Endothelial cell (in vitro differentiated cells): ENCODE data around the gene DHX32. TPM values are rescaled to one million over a fixed set of nuclear protein-coding genes. Genes with fewer than 3 reads are reported as not detected.
"Not testable (repeated sequence)": the region's sequence is repeated elsewhere in the genome, so short reads cannot be mapped to it uniquely, and the experiment has no call there.

ENCODE experiments used
- DNase-seq: peaks from one replicate; pipeline ENCODE4 v3.0.0; 2021; ENCODE audit warnings: low spot score
- H3K27ac Mint-ChIP-seq: one replicate; pipeline ENCODE4 v1.8.0; 2021; ENCODE audit warnings: mixed read lengths, inconsistent platforms; ENCODE audit not compliant: unreplicated experiment
- H3K27me3 Mint-ChIP-seq: one replicate; pipeline ENCODE4 v1.8.0; 2021; ENCODE audit warnings: mild to moderate bottlenecking, moderate library complexity, mixed read lengths, inconsistent platforms; ENCODE audit not compliant: unreplicated experiment
- H3K36me3 Mint-ChIP-seq: one replicate; pipeline ENCODE4 v1.8.0; 2021; ENCODE audit warnings: mild to moderate bottlenecking, low read depth, mixed read lengths, inconsistent platforms; ENCODE audit not compliant: unreplicated experiment
- H3K4me1 Mint-ChIP-seq: one replicate; pipeline ENCODE4 v1.8.0; 2021; ENCODE audit warnings: mild to moderate bottlenecking, mixed read lengths, inconsistent platforms; ENCODE audit not compliant: unreplicated experiment
- H3K4me3 Mint-ChIP-seq: one replicate; pipeline ENCODE4 v1.8.0; 2021; ENCODE audit warnings: mild to moderate bottlenecking, mixed read lengths, inconsistent platforms; ENCODE audit not compliant: unreplicated experiment
- H3K9me3 Mint-ChIP-seq: one replicate; pipeline ENCODE4 v1.8.0; 2021; ENCODE audit warnings: mixed read lengths, inconsistent platforms; ENCODE audit not compliant: unreplicated experiment
- CTCF ChIP-seq: fragments of 200-600 bp; sonication (generic); IDR thresholded peaks from one replicate; pipeline ENCODE4 v1.5.0; 2021; ENCODE audit warnings: antibody characterized with exemption; ENCODE audit not compliant: unreplicated experiment
- total RNA-seq: library from RNA; stranded (reverse); fragmentation: NEBNext Ultra II Directional; extraction: Animal tissue kit (Norgen Biotek cat#: 25700); gene quantifications from one replicate; pipeline ENCODE4 v1.2.1, GENCODE V29; 2021; ENCODE audit not compliant: unreplicated experiment

Gene DHX32
- total RNA-seq, 1 donor from 2014 or later: 54.0 TPM

DNA sequence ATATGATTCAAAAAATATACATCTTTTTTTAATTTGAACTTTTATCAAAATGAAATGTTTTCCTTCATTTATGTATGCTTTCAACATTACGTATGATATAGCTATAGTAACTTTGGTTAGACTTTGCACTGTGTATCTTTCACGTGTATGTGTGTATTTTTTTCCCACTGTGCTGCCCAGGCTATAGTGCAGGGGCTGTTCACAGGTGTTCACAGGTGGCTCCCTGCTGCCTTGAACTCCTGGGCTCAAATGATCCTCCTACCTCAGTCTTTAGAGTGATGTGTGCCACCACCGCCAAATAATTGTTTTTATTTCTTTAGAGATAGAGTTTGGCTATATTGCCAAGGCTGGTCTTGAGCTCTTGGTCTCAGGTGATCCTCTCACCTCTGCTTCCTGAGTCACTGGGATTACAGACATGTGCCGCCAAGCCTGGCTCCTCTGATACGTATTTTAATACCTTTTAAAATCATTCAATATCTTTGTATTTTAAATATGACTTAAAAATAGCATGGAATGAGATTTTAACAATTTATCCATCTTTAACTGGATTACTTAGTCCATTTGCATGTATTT is 44.3 kb upstream of the DHX32 start:
- no peaks in the 10 kb centered on the region for H3K27me3 Mint-ChIP-seq
- H3K36me3 Mint-ChIP-seq: no peaks in the 10 kb centered on the region
- no peak for DNase-seq
- no peak overlapping the region for H3K4me3 Mint-ChIP-seq
- no peaks in the 10 kb centered on the region for H3K9me3 Mint-ChIP-seq
- no peaks in the 10 kb centered on the region for H3K4me1 Mint-ChIP-seq
- no peak for TF ChIP-seq CTCF
- H3K27ac Mint-ChIP-seq: no peak overlapping the region

DNA sequence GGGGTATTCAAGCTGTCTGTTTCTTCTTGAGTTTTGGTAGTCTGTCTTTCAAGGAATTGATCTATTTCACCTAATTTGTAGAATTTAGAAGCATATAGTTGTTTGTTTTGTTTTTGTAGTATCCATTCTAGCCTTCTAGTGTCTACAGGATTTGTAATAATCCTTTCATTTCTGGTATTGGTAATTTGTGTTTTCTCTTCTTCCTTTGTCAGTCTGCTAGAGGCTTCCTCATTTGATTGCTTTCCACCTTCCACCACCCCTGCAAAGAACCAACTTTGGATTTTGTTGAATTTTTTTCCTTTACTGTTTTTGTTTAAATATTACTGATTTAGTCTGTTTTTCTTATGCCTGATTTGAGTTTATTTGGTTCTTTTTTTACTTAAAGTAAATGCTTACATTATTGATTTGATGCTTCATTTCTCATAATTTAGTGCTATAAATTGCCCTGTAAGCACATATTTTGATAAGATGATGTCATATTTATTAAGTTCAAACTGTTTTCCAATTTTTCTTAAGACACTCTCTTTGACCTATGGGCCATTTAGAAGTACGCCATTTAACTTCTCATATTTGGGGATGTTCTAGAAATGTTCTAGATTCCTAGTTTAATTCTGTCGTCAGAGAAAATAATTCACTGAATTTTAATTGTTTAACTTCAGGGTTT is 40.7 kb upstream of the DHX32 start:
- not testable (repeated sequence) for H3K4me3 Mint-ChIP-seq, H3K27me3 Mint-ChIP-seq, H3K36me3 Mint-ChIP-seq, H3K4me1 Mint-ChIP-seq, H3K9me3 Mint-ChIP-seq, H3K27ac Mint-ChIP-seq, DNase-seq

DNA sequence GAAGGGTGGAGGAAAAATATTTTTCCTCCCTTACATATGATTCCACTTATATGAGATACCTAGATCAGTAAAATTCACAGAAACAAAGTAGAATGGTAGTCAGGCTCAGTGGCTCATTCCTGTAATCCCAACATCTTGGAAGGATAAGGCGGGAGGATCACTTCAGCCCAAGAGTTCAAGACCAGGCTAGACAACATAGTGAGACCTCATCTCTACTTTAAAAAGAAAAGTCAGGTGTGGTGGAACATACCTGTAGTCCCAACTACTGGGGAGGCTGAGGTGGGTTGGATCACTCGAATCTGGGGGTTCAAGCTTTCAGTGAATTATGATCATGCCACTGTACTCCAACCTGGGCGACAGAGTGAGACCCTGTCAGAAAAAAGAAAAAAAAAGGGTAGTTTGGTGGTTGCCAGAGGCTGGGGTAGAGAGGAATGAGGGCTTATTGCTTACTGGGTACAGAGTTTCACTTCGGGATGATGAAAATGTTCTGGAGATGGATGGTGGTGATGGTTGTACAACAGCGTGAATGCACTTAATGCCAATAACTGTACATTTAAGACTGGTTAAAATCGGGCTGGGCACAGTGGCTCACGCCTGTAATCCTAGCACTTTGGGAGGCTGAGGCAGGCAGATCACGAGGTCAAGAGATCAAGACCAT is 36.7 kb upstream of the DHX32 start:
- not testable (repeated sequence) for H3K27me3 Mint-ChIP-seq, H3K27ac Mint-ChIP-seq, H3K36me3 Mint-ChIP-seq, H3K4me1 Mint-ChIP-seq, H3K9me3 Mint-ChIP-seq, H3K4me3 Mint-ChIP-seq, DNase-seq

DNA sequence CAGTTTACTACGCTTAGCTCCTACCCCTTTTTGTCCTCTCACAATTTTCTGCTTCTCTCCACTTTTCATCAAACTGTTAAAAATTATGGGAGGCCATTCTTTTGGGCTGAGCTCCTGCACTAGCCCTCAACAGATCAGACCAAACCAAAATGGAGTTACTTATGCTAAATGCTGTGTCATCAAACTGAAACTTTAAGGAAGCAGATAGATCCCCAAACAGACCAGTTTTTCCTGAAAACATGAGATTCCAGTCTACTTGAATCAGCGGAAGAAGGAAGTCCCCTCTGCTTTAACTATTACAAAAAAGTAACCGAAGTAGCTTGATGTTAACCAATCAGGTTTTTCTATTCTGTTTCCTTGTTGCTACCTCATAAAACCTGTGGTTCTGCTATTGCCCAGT is 35.9 kb upstream of the DHX32 start:
- Mint-ChIP-seq H3K36me3 (peaks cover 7% of the 10 kb centered on the region), H3K9me3 (no peaks in the 10 kb centered on the region), H3K27me3 (peaks cover 2% of the 10 kb centered on the region), H3K4me1 (peaks cover 4% of the 10 kb centered on the region), H3K27ac (no peak overlapping the region), H3K4me3 (no peak overlapping the region)
- no peak for TF ChIP-seq CTCF
- DNase-seq: no peak

- H3K27me3 Mint-ChIP-seq, H3K36me3 Mint-ChIP-seq, DNase-seq, H3K4me1 Mint-ChIP-seq, H3K27ac Mint-ChIP-seq, H3K4me3 Mint-ChIP-seq, H3K9me3 Mint-ChIP-seq: not testable (repeated sequence)
These were observed 32.2 kb upstream of the DHX32 start for GRCh38 chr10:125913277-125913676.

GRCh38 chr10:125911990-125912389 is 30.9 kb upstream of the DHX32 start:
- TF ChIP-seq CTCF: no peak
- DNase-seq: no peak
- Mint-ChIP-seq H3K36me3 (peaks cover 14% of the 10 kb centered on the region), H3K27me3 (peaks cover 2% of the 10 kb centered on the region), H3K4me3 (no peak overlapping the region), H3K4me1 (peaks cover 3% of the 10 kb centered on the region), H3K9me3 (no peaks in the 10 kb centered on the region), H3K27ac (no peak overlapping the region)
